Lower lobe of right lung (tissue), 2 donors: Measurements from ENCODE around the gene ARHGAP8. TPM values are rescaled to one million over a fixed set of nuclear protein-coding genes. Genes with fewer than 3 reads are reported as not detected.

Source experiments
- ATAC-seq, 2 donors: fragments of 200-7000 bp; cut with Tn5 transposase; one replicate each; pipeline ENCODE4 v1.9.1; 2020 to 2022; ENCODE audit warnings: mild to moderate bottlenecking in 2 of 2, moderate library complexity in 2 of 2
- DNase-seq: peaks from one replicate; pipeline ENCODE4 v3.0.0-alpha.2; 2020
- H3K27ac ChIP-seq: fragments of 200-600 bp; one replicate; pipeline ENCODE4 v1.8.0; 2022
- H3K27me3 ChIP-seq: fragments of 200-600 bp; one replicate; pipeline ENCODE4 v1.8.0; 2022; ENCODE audit warnings: low read depth
- H3K36me3 ChIP-seq: fragments of 200-600 bp; one replicate; pipeline ENCODE4 v1.8.0; 2022; ENCODE audit warnings: mild to moderate bottlenecking
- H3K4me1 ChIP-seq: fragments of 200-600 bp; one replicate; pipeline ENCODE4 v1.8.0; 2022
- H3K4me3 ChIP-seq: fragments of 200-600 bp; one replicate; pipeline ENCODE4 v1.8.0; 2022; ENCODE audit warnings: mild to moderate bottlenecking
- H3K9me3 ChIP-seq: fragments of 200-600 bp; one replicate; pipeline ENCODE4 v1.8.0; 2022
- intact Hi-C: fragments of 100-400 bp; cut with DNase I; formaldehyde crosslinking; loops from one replicate; pipeline ENCODE4 v1.11.0; 2022
- total RNA-seq: library from RNA; stranded (reverse); fragmentation: NEBNext Ultra II Directional; extraction: Animal tissue kit (Norgen Biotek cat#: 25700); gene quantifications from one replicate; pipeline ENCODE4 v1.2.1, GENCODE V29; 2021
- TF ChIP-seq, protein P1 (sequence below): fragments of 200-600 bp; IDR thresholded peaks from one replicate; pipeline ENCODE4 v1.8.0; 2022; ENCODE audit warnings: antibody characterized with exemption, mild to moderate bottlenecking
- donor health status: DM: no; HTN: yes; CAD: no; lungs with severe emphysema.

Gene ARHGAP8
- total RNA-seq, 1 donor from 2014 or later = 18.2 TPM

DNA sequence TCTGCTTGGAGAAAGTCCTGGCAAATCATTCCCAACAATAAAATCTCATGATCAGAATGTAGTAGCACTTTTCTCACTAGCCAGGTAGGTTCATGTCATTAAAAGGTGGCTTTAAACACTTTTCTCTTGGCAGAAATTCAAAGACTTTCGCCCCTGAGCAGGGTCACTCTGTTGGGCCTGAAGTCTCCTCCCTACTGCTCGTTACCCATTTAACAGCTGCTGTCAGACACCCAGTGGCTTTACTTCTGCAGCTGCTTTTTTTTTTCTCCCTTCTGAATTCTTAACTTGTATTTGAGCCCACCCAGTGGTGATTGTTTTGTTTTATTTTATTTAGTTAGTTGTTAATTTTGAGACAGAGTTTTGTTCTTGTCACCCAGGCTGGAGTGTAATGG, 25.0 kb downstream of the ARHGAP8 start:
- Histone ChIP-seq H3K4me1 (no peaks in the 10 kb centered on the region), H3K9me3 (peaks cover 9% of the 10 kb centered on the region), H3K27ac (no peak overlapping the region), H3K36me3 (no peaks in the 10 kb centered on the region), H3K4me3 (no peak overlapping the region), H3K27me3 (no peaks in the 10 kb centered on the region)
- TF ChIP-seq, protein P1, sequence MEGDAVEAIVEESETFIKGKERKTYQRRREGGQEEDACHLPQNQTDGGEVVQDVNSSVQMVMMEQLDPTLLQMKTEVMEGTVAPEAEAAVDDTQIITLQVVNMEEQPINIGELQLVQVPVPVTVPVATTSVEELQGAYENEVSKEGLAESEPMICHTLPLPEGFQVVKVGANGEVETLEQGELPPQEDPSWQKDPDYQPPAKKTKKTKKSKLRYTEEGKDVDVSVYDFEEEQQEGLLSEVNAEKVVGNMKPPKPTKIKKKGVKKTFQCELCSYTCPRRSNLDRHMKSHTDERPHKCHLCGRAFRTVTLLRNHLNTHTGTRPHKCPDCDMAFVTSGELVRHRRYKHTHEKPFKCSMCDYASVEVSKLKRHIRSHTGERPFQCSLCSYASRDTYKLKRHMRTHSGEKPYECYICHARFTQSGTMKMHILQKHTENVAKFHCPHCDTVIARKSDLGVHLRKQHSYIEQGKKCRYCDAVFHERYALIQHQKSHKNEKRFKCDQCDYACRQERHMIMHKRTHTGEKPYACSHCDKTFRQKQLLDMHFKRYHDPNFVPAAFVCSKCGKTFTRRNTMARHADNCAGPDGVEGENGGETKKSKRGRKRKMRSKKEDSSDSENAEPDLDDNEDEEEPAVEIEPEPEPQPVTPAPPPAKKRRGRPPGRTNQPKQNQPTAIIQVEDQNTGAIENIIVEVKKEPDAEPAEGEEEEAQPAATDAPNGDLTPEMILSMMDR = no peak
- ATAC-seq (no peak), DNase-seq (no peak)
- intact Hi-C loops = no loop called here

DNA sequence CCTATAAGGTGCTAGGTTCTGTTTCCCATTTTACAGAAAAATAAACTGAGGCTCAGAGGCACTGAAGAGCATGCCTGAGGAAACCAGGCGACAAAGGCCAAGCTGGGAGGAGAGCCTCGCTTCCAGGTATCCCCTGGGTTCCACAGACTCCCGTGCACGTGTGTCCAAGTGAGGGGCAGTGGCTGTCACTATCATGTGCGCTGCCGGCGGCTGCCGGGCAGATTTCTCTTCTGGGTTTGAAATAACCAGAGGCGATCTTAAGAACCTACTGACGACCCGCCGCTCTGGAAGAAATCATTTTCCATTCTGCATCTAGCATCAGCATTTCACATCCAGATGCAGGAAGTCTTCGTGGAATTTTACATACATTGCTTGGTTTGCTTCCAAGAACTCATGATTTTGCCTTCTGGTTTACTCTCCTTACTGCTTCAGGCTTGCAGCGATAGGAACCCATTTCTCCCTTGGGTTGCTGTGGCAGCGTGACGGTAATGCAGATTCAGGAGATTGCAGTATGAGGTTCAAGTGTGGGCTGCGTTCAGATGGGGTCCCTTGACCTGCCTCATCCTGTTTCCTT, 28.6 kb downstream of the ARHGAP8 start:
- Histone ChIP-seq H3K36me3 (no peaks in the 10 kb centered on the region), H3K9me3 (no peaks in the 10 kb centered on the region), H3K4me3 (no peak overlapping the region), H3K4me1 (no peaks in the 10 kb centered on the region), H3K27ac (no peak overlapping the region), H3K27me3 (no peaks in the 10 kb centered on the region)
- TF ChIP-seq, protein P1 = no peak
- intact Hi-C loops = no loop called here
- no peak for DNase-seq
- ATAC-seq = no peak

GRCh38 chr22:44782363-44782963, 30.1 kb downstream of the ARHGAP8 start:
- no peaks in the 10 kb centered on the region for H3K36me3 ChIP-seq
- H3K27me3 ChIP-seq = no peaks in the 10 kb centered on the region
- no peak overlapping the region for H3K27ac ChIP-seq
- no peak for ATAC-seq
- intact Hi-C loops = no loop called here
- H3K9me3 ChIP-seq = no peaks in the 10 kb centered on the region
- no peak overlapping the region for H3K4me3 ChIP-seq
- no peaks in the 10 kb centered on the region for H3K4me1 ChIP-seq
- DNase-seq = no peak
- TF ChIP-seq, protein P1 = no peak

DNA sequence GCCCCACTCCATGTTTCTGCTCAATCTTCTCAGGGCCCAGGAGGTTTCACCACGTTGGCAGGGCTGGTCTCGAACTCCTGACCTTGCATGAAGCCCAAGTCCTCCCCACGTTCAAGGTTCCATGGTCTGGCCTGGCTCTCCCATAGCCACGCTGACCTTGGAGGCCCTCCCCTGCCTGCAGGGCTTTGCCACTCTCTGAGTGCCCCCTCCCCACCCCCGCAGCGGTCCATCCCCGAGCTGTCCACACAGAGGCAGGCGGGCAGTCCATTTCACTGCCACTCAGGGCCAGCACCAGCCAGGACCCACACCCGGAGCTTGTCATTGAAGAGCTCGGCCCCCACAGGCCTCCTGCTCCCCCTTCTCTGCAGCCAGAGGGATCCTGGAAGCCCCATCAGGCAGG, 30.7 kb downstream of the ARHGAP8 start:
- ATAC-seq (no peak), DNase-seq (no peak)
- H3K9me3 ChIP-seq = no peaks in the 10 kb centered on the region
- no peaks in the 10 kb centered on the region for H3K27me3 ChIP-seq
- H3K4me3 ChIP-seq = no peak overlapping the region
- TF ChIP-seq, protein P1 = no peak
- no peak overlapping the region for H3K27ac ChIP-seq
- H3K36me3 ChIP-seq = no peaks in the 10 kb centered on the region
- H3K4me1 ChIP-seq = no peaks in the 10 kb centered on the region
- intact Hi-C loops = no loop called here

- ATAC-seq = no peak
- Histone ChIP-seq H3K9me3 (no peaks in the 10 kb centered on the region), H3K27ac (no peak overlapping the region), H3K4me1 (no peaks in the 10 kb centered on the region), H3K4me3 (no peak overlapping the region), H3K36me3 (no peaks in the 10 kb centered on the region), H3K27me3 (no peaks in the 10 kb centered on the region)
- DNase-seq = no peak
- TF ChIP-seq, protein P1 = no peak
- intact Hi-C loops = no loop called here
These were observed 31.2 kb downstream of the ARHGAP8 start for GRCh38 chr22:44783581-44783980.
